AG09319 (cell line): ENCODE data around the gene INSR.

Source experiments
- DNase-seq: peaks from one replicate; pipeline ENCODE4 v3.0.0-alpha.2; 2010; ENCODE audit warnings: low read depth; ENCODE audit errors: extremely low read depth
- CTCF ChIP-seq: IDR thresholded peaks from 2 replicates; pipeline ENCODE4 v1.5.1; 2011; ENCODE audit warnings: low read depth, mild to moderate bottlenecking, inconsistent platforms, low read length, moderate library complexity

INSR gene

DNA sequence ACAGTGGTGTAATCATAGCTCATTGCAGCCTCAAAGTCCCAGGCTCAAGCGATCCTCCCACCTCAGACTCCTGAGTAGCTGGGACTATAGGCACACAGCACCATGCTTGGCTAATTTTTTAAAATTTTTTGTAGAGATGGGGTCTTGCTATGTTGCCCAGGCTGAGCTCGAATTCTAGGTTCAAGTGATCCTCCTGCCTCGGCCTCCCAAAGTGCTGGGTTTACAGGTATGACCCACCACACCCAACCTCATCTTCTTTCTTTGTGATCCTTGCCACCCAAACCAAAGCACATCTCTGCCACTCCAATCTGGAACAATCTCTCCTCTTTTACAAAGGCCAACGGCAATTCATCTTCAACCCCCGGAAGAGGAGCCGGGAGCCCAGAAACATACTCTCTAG is 38.6 kb downstream of the INSR start:
- no peak for DNase-seq
- no peak for TF ChIP-seq CTCF

- DNase-seq: no peak
- TF ChIP-seq CTCF: no peak
Measured at GRCh38 chr19:7255119-7255518, 39.1 kb downstream of the INSR start.

- TF ChIP-seq CTCF: no peak
- DNase-seq: no peak
Measured at GRCh38 chr19:7254590-7254989, 39.6 kb downstream of the INSR start.

DNA sequence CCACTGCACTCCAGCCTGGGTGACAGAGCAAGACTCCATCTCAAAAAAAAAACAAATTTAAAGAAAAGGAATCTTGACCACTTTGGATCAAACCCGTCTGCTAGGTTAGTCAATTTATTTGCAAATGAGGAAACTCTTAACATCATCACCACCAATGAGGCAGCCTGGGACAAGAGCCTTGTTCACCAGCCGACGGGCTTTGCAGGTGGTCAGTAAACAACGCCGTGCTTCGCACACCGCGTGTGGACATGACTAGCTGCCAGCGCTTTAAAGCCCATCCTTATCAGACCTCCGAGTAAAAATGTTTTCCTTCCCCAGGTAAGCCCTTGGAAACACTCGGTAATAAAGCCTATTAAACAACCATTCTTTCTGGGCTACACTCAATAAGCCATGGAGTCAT is 41.9 kb downstream of the INSR start:
- no peak for DNase-seq
- no peak for TF ChIP-seq CTCF

DNA sequence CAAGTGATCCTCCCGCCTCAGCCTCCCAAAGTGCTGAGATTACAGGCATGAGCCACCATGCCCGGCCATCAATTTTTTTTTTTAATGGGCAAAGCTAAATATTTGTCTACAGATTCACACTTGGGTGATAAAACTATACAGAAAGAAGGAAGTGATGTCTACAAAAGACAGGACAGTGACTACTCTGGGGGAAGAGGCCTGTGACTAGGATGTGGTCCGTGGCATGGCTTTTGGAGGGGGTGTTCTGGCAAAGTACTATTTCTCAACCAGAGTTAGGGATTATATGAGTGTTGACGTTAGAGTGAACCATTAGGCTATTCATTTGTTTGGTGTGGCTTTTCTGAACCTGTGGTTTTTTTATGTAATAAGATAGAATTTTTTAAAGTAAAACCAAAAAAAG is 42.7 kb downstream of the INSR start:
- no peak for DNase-seq
- TF ChIP-seq CTCF: no peak

- no peak for DNase-seq
- no peak for TF ChIP-seq CTCF
Measured at GRCh38 chr19:7250951-7251350, 43.3 kb downstream of the INSR start.

- no peak for TF ChIP-seq CTCF
Measured at GRCh38 chr19:7250057-7250596, 44.1 kb downstream of the INSR start.

GRCh38 chr19:7247155-7247554 is 47.1 kb downstream of the INSR start:
- no peak for TF ChIP-seq CTCF
- no peak for DNase-seq

More at GRCh38 chr19:7250057-7250596, 44.1 kb downstream of the INSR start:
- no peak for DNase-seq
